Esophagus squamous epithelium (tissue), 5 donors: ENCODE measurements around the gene AP1G2. TPM values are rescaled to one million over a fixed set of nuclear protein-coding genes. Genes with fewer than 3 reads are reported as not detected.

Experiments used
- DNase-seq: peaks from one replicate; lab custom pipeline; 2025; lab: John Stamatoyannopoulos, UW
- H3K27ac ChIP-seq, 4 donors: fragments of 200-600 bp; sonication (generic); one replicate each; pipeline ENCODE4 v1.5.1; 2016 to 2019; ENCODE audit warnings: mild to moderate bottlenecking in 1 of 4
- H3K27me3 ChIP-seq, 4 donors: fragments of 200-600 bp; sonication (generic); 1 replicate in 3 of 4; 2 replicates in 1 of 4; pipeline versions ENCODE4 v1.5.1 to v1.6.0; 2017 to 2021; ENCODE audit warnings: antibody characterized with exemption in 1 of 4
- H3K36me3 ChIP-seq, 3 donors: fragments of 200-600 bp; sonication (generic); one replicate each; pipeline ENCODE4 v1.5.1; 2016 to 2019
- H3K4me1 ChIP-seq, 3 donors: fragments of 200-600 bp; sonication (generic); one replicate each; pipeline ENCODE4 v1.5.1; 2017 to 2019
- H3K4me3 ChIP-seq, 4 donors: fragments of 200-600 bp; sonication (generic); 1 replicate in 3 of 4; 2 replicates in 1 of 4; pipeline ENCODE4 v1.5.1; 2016 to 2019; ENCODE audit warnings: mild to moderate bottlenecking in 2 of 4, moderate library complexity in 1 of 4
- H3K9me3 ChIP-seq, 3 donors: fragments of 200-600 bp; sonication (generic); one replicate each; pipeline ENCODE4 v1.5.1; 2016 to 2019
- CTCF ChIP-seq, 6 experiments: fragments of 450-650 bp in 4 of 6; fragments of 200-600 bp in 2 of 6; sonication (generic) in 2 of 6; IDR thresholded peaks; one replicate each; pipeline ENCODE4 v1.5.1; 2016 to 2019; ENCODE audit warnings: antibody characterized with exemption in 6 of 6, mild to moderate bottlenecking in 4 of 6, moderate library complexity in 4 of 6
- POLR2A ChIP-seq, 4 donors: fragments of 450-650 bp; IDR thresholded peaks; one replicate each; pipeline ENCODE4 v1.6.1; 2017; ENCODE audit warnings: antibody characterized with exemption in 4 of 4, mild to moderate bottlenecking in 4 of 4, moderate library complexity in 3 of 4
- WGBS, 2 donors: methylation state at CpG; one replicate each; pipeline ENCODE4 v1.1.5; 2018; 5-methylcytosine and 5-hydroxymethylcytosine counted together
- intact Hi-C: fragments of 100-400 bp; cut with DNase I; formaldehyde crosslinking; loops from one replicate; pipeline ENCODE4 v1.15.0; 2022
- total RNA-seq, 4 donors: library from RNA; depleted of rRNA; stranded (reverse); fragments of >200 nt; gene quantifications; one replicate each; pipeline ENCODE4 v1.1.0, GENCODE V29; 2016
- donor health status: DM: yes; HTN: yes; CAD: no.

The AP1G2 gene
- total RNA-seq, 4 donors from 2014 or later = 58.0 to 116 (median 68.6) TPM

DNA sequence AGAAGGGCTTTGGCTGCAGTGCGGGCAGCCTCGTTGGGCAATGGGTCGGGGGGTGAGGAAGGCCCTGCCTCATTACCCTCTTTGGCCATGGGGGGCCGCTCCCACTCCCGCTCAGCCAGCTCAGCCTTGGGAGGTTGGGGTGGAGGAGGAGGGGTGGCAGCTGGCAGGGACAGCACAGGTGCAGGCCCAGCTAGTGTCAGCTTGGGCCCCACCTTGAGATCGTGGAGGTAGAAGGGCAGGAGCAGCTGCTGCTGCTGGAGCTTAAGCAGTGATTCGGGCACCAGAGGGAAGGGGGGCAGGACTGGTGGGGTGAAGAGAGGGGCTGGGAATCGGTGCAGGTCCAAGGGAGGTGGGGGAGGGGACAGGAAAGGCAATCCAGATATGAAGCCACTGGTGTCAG lies 42.0 kb downstream of the AP1G2 start:
- 90% methylated on average over 2 of the region's 8 CpGs; no CpG with 5 or more reads in 1 of the 2 donors for WGBS, 2 donors
- DNase-seq = no peak
- no peaks in the 10 kb centered on the region for H3K9me3 ChIP-seq
- H3K4me1 ChIP-seq = no peaks in the 10 kb centered on the region
- no peaks in the 10 kb centered on the region for H3K27me3 ChIP-seq
- intact Hi-C loops = no loop called here
- no peaks in the 10 kb centered on the region for H3K36me3 ChIP-seq
- TF ChIP-seq CTCF (IDR thresholded peaks at IDR 0.05) (no peak), POLR2A (IDR thresholded peaks at IDR 0.05) (no peak)
- H3K27ac ChIP-seq = no peak overlapping the region
- H3K4me3 ChIP-seq = no peak overlapping the region

DNA sequence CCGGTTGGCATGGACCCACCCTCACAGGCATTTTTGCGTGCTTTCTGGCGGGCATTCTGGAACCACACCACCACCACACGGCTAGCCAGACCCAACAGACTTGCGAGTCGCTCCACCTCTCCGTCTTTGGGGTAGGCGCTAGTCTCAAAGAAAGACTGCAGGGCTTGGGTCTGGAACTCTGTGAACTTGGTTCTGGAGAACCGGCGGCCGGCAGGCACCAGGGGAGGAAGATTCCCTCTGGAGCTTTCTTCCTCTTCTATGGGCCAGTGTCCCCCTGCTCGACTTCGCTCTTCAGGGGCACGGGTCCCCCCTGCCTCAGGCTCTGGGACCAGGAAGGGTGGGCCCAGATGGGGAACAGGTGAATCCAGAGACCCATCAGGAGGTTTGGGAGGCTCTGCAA lies 42.6 kb downstream of the AP1G2 start:
- no peak overlapping the region for H3K27ac ChIP-seq
- 82% methylated on average over 12 of the region's 14 CpGs; no CpG with 5 or more reads in 1 of the 2 donors for WGBS, 2 donors

DNA sequence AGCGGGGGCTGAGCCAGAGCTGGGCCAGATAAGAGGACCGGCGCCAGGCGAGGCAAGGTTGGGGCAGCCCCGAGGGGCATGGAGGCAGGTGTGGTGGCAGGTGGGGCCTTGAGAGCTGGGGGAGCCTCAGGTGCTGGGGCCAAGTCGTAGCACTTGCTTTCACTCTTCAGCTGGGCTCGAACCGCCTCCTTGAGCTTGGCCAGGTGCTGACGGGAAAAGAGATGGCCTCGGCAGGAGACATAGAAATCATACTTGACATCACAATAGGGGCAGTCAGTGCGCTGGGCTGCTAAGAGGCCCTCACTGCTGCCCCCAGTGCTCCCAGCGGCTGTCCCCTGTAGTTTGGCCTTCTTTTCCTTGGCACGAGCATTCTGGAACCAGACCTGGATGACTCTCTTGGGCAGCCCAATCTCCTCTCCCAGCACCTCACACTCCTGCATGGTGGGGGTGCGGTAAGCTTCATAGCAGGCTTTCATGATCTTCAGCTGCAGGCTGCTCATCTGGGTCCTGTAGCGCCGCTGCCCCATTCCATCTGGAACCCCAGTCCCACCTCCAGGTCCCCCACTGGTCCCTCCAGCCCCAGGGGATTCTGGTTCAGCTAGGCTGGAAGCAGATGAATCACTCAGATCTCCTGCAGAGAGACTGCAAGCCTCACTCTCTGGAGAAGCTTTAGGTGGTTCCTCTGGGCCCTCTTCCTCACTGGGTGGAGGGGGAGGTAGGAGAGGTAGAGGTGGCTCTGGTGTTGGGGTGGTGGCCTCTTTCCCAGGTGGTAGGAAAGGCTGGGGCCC lies 44.2 kb downstream of the AP1G2 start:
- H3K27me3 ChIP-seq = no peaks in the 10 kb centered on the region
- 87 to 90% methylated on average over 13 to 14 of the region's 16 CpGs for WGBS, 2 donors
- H3K9me3 ChIP-seq = no peaks in the 10 kb centered on the region
- no peaks in the 10 kb centered on the region for H3K4me1 ChIP-seq
- no peak overlapping the region for H3K4me3 ChIP-seq
- TF ChIP-seq CTCF (IDR thresholded peaks at IDR 0.05) (no peak), POLR2A (IDR thresholded peaks at IDR 0.05) (no peak)
- DNase-seq = no peak
- intact Hi-C loops = no loop called here
- H3K36me3 ChIP-seq = no peaks in the 10 kb centered on the region
- H3K27ac ChIP-seq = no peak overlapping the region

More for the DNA sequence above, 42.6 kb downstream of the AP1G2 start:
- H3K4me1 ChIP-seq = no peaks in the 10 kb centered on the region
- intact Hi-C loops = no loop called here
- H3K36me3 ChIP-seq = no peaks in the 10 kb centered on the region
- DNase-seq = no peak
- H3K9me3 ChIP-seq = no peaks in the 10 kb centered on the region
- TF ChIP-seq CTCF (IDR thresholded peaks at IDR 0.05) (no peak), POLR2A (IDR thresholded peaks at IDR 0.05) (no peak)
- H3K4me3 ChIP-seq = no peak overlapping the region
- no peaks in the 10 kb centered on the region for H3K27me3 ChIP-seq

- H3K9me3 ChIP-seq = no peaks in the 10 kb centered on the region
- TF ChIP-seq POLR2A (IDR thresholded peaks at IDR 0.05) = no peak
- no peak for TF ChIP-seq CTCF (IDR thresholded peaks at IDR 0.05)
- no peak for DNase-seq
- H3K4me1 ChIP-seq = no peaks in the 10 kb centered on the region
- 64 to 76% methylated on average over 2 to 8 of the region's 9 CpGs for WGBS, 2 donors
- no peak overlapping the region for H3K4me3 ChIP-seq
- H3K27ac ChIP-seq = no peak overlapping the region
- no peaks in the 10 kb centered on the region for H3K27me3 ChIP-seq
- intact Hi-C loops = no loop called here
- H3K36me3 ChIP-seq = no peaks in the 10 kb centered on the region
Observed at GRCh38 chr14:23522643-23523198, 44.9 kb downstream of the AP1G2 start.
